ENCODE results near the gene TRIM31.

TRIM31 gene

DNA sequence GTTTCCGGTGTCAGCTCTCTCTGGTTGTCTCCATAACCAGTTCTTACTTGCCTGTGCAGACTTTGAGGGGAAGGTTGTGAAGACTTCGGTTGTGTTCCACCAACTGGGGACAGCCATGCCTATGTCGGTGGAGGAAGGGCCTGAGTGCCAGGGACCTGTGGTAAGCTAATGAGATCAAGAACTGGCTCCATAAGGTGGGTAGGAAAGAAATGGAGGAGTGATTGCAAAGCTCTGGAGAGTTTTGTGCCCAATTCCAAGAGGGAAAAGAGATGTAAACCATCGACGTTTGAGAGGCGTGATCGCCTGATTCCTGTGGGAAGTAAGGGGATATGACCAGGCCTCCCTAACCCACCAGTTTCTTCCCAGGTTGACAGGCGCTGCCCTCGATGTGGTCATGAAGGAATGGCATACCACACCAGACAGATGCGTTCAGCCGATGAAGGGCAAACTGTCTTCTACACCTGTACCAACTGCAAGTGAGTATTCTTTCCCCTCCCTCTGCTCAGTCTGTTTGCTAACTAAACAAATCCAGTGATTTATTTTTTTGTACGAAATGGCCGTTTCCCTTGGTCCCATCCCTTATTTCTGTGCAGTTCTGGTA is 50.9 kb downstream of the TRIM31 start:
- peak overlapping the region; percentile 99 for H2AFZ ChIP-seq (ENCODE audit: low read length)
- peak overlapping the region; percentile 82 for H3K9ac ChIP-seq (ENCODE audit: low read length)
- H3K4me3 ChIP-seq (ENCODE audit: low read length), result peak overlapping the region; percentile 96
- no peaks in the 10 kb centered on the region for H3K27me3 ChIP-seq (replicated peaks; ENCODE audit: insufficient read depth, low read length)
- H4K20me1 ChIP-seq (ENCODE audit: insufficient read depth, low read length), result no peaks in the 10 kb centered on the region
- peaks cover 25% of the 10 kb centered on the region for H3K79me2 ChIP-seq (ENCODE audit: low read length)
- no peaks in the 10 kb centered on the region for H3K9me2 ChIP-seq (replicated peaks; ENCODE audit: insufficient read depth, low read length)
- no peaks in the 10 kb centered on the region for H3K9me3 ChIP-seq (replicated peaks; ENCODE audit: insufficient read depth, low read length)
- peak overlapping the region; percentile 78 for H3K4me2 ChIP-seq (ENCODE audit: low read depth, low read length)
- H3K36me3 ChIP-seq (replicated peaks; ENCODE audit: insufficient read depth, low read length), result no peaks in the 10 kb centered on the region
- H3K27ac ChIP-seq (ENCODE audit: low read length), result peak overlapping the region; percentile 8; the same call in 1 of the 2 replicates
- DNase-seq, result no peak
- H3K4me1 ChIP-seq (ENCODE audit: low read length), result peaks cover 16% of the 10 kb centered on the region
- H3F3A ChIP-seq (ENCODE audit: insufficient read depth, low read length), result peaks cover 13% of the 10 kb centered on the region
- TF ChIP-seq EZH2 (optimal IDR thresholded peaks at IDR 0.05; ENCODE audit: low read depth, low read length), result no peak
- TF ChIP-seq, protein P1, sequence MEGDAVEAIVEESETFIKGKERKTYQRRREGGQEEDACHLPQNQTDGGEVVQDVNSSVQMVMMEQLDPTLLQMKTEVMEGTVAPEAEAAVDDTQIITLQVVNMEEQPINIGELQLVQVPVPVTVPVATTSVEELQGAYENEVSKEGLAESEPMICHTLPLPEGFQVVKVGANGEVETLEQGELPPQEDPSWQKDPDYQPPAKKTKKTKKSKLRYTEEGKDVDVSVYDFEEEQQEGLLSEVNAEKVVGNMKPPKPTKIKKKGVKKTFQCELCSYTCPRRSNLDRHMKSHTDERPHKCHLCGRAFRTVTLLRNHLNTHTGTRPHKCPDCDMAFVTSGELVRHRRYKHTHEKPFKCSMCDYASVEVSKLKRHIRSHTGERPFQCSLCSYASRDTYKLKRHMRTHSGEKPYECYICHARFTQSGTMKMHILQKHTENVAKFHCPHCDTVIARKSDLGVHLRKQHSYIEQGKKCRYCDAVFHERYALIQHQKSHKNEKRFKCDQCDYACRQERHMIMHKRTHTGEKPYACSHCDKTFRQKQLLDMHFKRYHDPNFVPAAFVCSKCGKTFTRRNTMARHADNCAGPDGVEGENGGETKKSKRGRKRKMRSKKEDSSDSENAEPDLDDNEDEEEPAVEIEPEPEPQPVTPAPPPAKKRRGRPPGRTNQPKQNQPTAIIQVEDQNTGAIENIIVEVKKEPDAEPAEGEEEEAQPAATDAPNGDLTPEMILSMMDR (IDR thresholded peaks at IDR 0.05; ENCODE audit: low read length), result no peak
- no peak for TF ChIP-seq EZH2phosphoT487 (IDR thresholded peaks at IDR 0.05; ENCODE audit: low read length)

DNA sequence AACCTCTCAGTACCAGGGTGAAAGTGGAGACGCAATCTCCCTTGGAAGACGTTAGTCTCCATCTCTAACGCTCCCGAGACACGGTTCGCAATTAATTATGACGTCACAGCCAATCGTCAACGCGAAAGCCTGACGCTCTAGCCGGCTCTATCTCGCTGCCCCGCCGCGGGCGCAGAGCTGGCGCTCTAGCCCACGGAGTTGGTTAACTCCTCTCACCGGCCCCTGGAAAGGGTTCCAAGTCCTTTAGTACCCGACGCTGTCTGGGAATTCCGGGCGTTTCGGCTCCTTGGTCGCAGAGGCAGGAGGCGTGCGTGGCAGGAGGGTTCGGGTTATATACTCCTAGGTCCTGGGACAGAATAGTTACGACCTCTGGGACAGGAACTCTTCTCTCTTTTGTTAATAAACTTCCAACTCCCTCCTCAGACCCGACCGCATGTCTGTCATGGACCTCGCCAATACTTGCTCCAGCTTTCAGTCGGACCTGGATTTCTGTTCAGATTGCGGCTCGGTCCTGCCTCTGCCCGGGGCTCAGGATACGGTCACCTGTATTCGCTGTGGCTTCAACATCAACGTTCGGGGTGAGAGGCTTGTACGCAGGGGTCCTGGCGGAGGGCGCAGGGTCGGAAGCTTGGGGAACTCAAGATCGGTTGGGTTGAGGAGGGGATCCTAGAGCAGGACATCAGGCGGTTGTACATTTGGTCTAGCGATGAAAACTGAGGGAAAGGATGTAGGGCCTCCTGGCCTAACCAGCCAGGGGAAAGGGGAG is 51.6 kb downstream of the TRIM31 start, which contains the start of gene POLR1H:
POLR1H (plus strand) TSS at position 174 of the 766 bp plus-strand sequence; CDS start at position 434, 260 bp downstream.
- peaks cover 8% of the 10 kb centered on the region for H3F3A ChIP-seq (ENCODE audit: insufficient read depth, low read length)
- H2AFZ ChIP-seq (ENCODE audit: low read length), result peak within 1 kb of the TSS; percentile 99
- H3K36me3 ChIP-seq (replicated peaks; ENCODE audit: insufficient read depth, low read length), result no peaks in the 10 kb centered on the region
- no peaks in the 10 kb centered on the region for H3K9me2 ChIP-seq (replicated peaks; ENCODE audit: insufficient read depth, low read length)
- no peaks in the 10 kb centered on the region for H4K20me1 ChIP-seq (ENCODE audit: insufficient read depth, low read length)
- no peaks in the 10 kb centered on the region for H3K9me3 ChIP-seq (replicated peaks; ENCODE audit: insufficient read depth, low read length)
- peak within 1 kb of the TSS; percentile 91 for H3K4me2 ChIP-seq (ENCODE audit: low read depth, low read length)
- H3K4me3 ChIP-seq (ENCODE audit: low read length), result peak within 1 kb of the TSS; percentile 96
- no peak for TF ChIP-seq EZH2phosphoT487 (IDR thresholded peaks at IDR 0.05; ENCODE audit: low read length)
- TF ChIP-seq, protein P1 (IDR thresholded peaks at IDR 0.05; ENCODE audit: low read length), result no peak
- TF ChIP-seq EZH2 (optimal IDR thresholded peaks at IDR 0.05; ENCODE audit: low read depth, low read length), result no peak
- H3K27me3 ChIP-seq (replicated peaks; ENCODE audit: insufficient read depth, low read length), result no peaks in the 10 kb centered on the region
- peak within 1 kb of the TSS; percentile 35; the same call in 1 of the 2 replicates for H3K27ac ChIP-seq (ENCODE audit: low read length)
- peaks cover 25% of the 10 kb centered on the region for H3K79me2 ChIP-seq (ENCODE audit: low read length)
- H3K4me1 ChIP-seq (ENCODE audit: low read length), result peaks cover 16% of the 10 kb centered on the region
- peak within 1 kb of the TSS; percentile 82 for H3K9ac ChIP-seq (ENCODE audit: low read length)
- peak; percentile 96 for DNase-seq

DNA sequence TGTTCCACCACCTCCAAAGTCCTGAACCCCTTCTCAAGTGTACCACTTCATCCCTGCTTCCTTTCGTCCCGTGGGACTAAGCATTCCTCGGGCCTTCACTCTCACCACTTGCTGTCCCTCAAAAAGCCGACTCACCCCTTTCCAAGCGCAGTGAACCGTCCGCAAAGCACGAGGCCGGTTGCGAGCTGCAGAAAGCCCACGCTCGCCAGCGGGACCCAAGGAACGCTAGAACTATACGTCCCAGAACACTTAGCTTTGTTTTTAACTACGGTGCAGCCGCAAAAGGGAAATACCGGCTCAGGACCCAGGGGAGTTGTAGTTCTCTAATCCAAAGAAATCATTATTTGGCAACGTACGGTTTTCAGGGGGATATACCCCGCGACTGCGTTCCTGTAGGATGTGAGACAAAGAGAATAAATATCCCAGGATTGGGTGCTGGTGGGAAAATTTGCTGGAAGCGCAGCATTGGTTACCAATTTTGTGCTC is 52.2 kb downstream of the TRIM31 start:
- no peaks in the 10 kb centered on the region for H4K20me1 ChIP-seq (ENCODE audit: insufficient read depth, low read length)
- H3K9ac ChIP-seq (ENCODE audit: low read length), result peak overlapping the region; percentile 82
- no peaks in the 10 kb centered on the region for H3K9me3 ChIP-seq (replicated peaks; ENCODE audit: insufficient read depth, low read length)
- H3K27me3 ChIP-seq (replicated peaks; ENCODE audit: insufficient read depth, low read length), result no peaks in the 10 kb centered on the region
- H3F3A ChIP-seq (ENCODE audit: insufficient read depth, low read length), result peaks cover 2% of the 10 kb centered on the region; the same call in 1 of the 2 replicates
- peak overlapping the region; percentile 96 for H3K4me3 ChIP-seq (ENCODE audit: low read length)
- no peaks in the 10 kb centered on the region for H3K36me3 ChIP-seq (replicated peaks; ENCODE audit: insufficient read depth, low read length)
- peak overlapping the region; percentile 35; the same call in 1 of the 2 replicates for H3K27ac ChIP-seq (ENCODE audit: low read length)
- peaks cover 11% of the 10 kb centered on the region for H3K4me1 ChIP-seq (ENCODE audit: low read length)
- peaks cover 25% of the 10 kb centered on the region for H3K79me2 ChIP-seq (ENCODE audit: low read length)
- TF ChIP-seq EZH2 (optimal IDR thresholded peaks at IDR 0.05; ENCODE audit: low read depth, low read length) (no peak), EZH2phosphoT487 (IDR thresholded peaks at IDR 0.05; ENCODE audit: low read length) (no peak)
- TF ChIP-seq, protein P1 (IDR thresholded peaks at IDR 0.05; ENCODE audit: low read length), result no peak
- H3K9me2 ChIP-seq (replicated peaks; ENCODE audit: insufficient read depth, low read length), result no peaks in the 10 kb centered on the region
- peak overlapping the region; percentile 99 for H2AFZ ChIP-seq (ENCODE audit: low read length)
- H3K4me2 ChIP-seq (ENCODE audit: low read depth, low read length), result peak overlapping the region; percentile 91
- DNase-seq, result peak; percentile 18
